Lower leg skin (tissue), 3 donors: ENCODE measurements around the gene FMOD.

Source experiments
- CTCF ChIP-seq, 3 donors: fragments of 450-650 bp; IDR thresholded peaks; one replicate each; pipeline ENCODE4 v1.5.1; 2016; ENCODE audit warnings: antibody characterized with exemption in 3 of 3, mild to moderate bottlenecking in 3 of 3, moderate library complexity in 2 of 3
- POLR2A ChIP-seq, 2 donors: fragments of 450-650 bp; IDR thresholded peaks; one replicate each; pipeline ENCODE4 v1.6.1; 2016 to 2017; ENCODE audit warnings: antibody characterized with exemption in 2 of 2, mild to moderate bottlenecking in 1 of 2, moderate library complexity in 1 of 2

- TF ChIP-seq CTCF (IDR thresholded peaks at IDR 0.05) (no peak), POLR2A (IDR thresholded peaks at IDR 0.05) (no peak)
Measured at GRCh38 chr1:203328714-203329122, 22.2 kb downstream of the FMOD start.
